ENCODE results near the gene TACC2.
A peak's percentile ranks its signal among the peaks of the same experiment; 100 is the strongest.

TACC2 gene

GRCh38 chr10:122149561-122150505 is 160.9 kb downstream of the TACC2 start:
- no peak for DNase-seq

DNA sequence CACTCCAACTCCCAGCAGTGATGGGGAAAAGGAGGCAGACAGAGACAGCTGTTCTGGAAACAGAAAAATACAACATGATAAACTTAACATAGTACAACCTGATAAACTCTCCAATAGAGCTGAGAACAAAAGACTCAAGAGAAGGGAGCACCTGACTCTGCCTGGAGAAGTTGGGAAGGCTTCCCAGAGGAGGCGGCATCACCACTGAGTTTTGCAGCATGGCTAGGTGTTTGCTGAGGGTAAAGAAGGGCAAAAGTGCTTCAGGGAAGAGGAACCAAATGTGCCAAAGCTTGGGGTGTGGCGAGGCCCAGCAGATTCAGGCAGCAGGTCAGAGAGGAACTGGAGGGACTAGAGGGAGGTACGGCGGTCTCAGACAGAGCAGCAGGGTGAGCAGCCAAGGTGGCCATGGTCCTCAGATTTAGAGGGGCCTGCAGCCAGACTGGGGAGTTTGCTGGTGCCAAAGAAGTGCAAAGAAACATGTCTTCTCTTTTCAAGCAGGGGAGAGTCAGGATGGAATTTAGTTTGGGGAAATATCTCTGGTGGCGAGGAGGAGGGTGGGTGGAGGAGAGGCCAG is 162.2 kb downstream of the TACC2 start:
- DNase-seq = no peak

GRCh38 chr10:122152544-122152943 is 163.6 kb downstream of the TACC2 start:
- DNase-seq = no peak

- DNase-seq = no peak
These were observed 165.1 kb downstream of the TACC2 start for GRCh38 chr10:122154031-122154544.

GRCh38 chr10:122154545-122155366 is 165.8 kb downstream of the TACC2 start:
- DNase-seq = no peak

GRCh38 chr10:122157451-122157850 is 168.5 kb downstream of the TACC2 start:
- no peak for DNase-seq

DNA sequence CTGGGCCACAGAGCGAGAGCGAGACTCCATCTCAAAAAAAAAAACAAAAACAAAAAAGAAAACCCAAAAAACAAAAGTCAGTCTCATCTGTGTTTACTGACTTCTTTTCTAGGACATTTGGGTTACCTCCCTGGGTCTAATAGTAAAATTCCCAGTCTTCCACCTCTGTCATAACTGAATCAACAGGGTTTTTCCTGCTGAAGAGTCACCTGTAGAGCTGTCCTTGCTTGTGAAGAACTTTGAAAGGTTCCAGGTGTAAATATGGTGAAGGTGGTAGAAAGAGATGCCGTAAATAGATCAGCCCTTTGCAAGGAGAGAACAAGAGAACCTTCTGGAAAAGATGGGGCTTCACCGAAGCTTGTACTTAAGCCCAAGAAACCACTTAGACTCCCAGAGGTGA is 169.4 kb downstream of the TACC2 start:
- no peak for DNase-seq

- DNase-seq = no peak
These were observed 170.4 kb downstream of the TACC2 start for GRCh38 chr10:122159141-122159970.

- DNase-seq = no peak
These were observed 172.8 kb downstream of the TACC2 start for GRCh38 chr10:122161795-122162194.

- DNase-seq = no peak
These were observed 173.8 kb downstream of the TACC2 start for GRCh38 chr10:122162671-122163173.

- DNase-seq = peak in 1 of 2 donors; percentile 9
These were observed 174.4 kb downstream of the TACC2 start for GRCh38 chr10:122163174-122164022.

GRCh38 chr10:122164023-122164601 is 175.1 kb downstream of the TACC2 start:
- DNase-seq = no peak

- no peak for DNase-seq
These were observed 176.0 kb downstream of the TACC2 start for GRCh38 chr10:122164815-122165483.

- DNase-seq = no peak
These were observed 176.7 kb downstream of the TACC2 start for GRCh38 chr10:122165484-122166276.

- no peak for DNase-seq
These were observed 179.1 kb downstream of the TACC2 start for GRCh38 chr10:122168101-122168500.

DNA sequence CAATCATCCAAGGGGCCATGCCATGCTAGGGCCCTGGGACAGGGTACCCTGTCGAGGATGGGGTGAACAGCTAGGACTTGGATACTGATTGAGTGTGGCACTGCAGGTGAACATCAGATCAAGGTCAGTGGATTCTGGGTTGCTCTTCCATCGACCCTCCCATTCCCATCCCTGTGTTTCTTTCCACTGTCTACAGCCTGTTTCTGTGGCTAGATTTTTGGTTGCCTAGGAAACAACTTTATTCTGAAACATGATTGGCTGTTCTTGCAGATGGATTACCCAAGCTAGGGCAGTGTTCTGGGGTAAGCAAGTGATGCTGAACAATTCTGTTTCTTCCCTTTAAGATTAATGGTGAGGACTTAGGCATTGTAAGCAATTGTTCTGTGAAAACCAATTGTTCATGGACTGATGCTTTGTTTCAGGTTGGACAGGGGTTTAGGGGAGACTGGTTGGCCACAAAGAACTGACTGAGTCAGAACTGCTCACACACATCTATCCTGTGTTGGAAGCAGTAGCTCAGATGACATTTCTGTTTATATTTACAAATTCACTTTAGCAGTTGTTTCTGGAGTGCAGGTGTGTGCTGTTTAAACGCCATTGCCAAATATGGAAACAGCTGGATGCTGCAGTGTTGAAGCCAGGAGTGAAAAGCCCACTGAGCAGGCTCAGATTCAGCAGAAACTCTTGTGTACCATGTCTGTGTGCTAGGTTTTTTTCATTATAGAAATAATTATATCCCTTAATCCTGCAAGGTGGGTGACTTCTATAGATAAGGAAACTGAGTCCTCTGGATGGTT is 179.8 kb downstream of the TACC2 start:
- no peak for DNase-seq

- DNase-seq = no peak
These were observed 181.8 kb downstream of the TACC2 start for GRCh38 chr10:122170802-122171201.

All from stimulated activated CD4-positive, alpha-beta T cell treated with anti-CD3 and anti-CD28 coated beads, Interleukin-2, amount 100 ng/mL, for 24 hours (primary cell).